Endothelial cell of hepatic sinusoid (primary cell): Measurements from ENCODE around the gene MZT2A.
"Not testable (repeated sequence)": the region's sequence is repeated elsewhere in the genome, so short reads cannot be mapped to it uniquely, and the experiment has no call there.

Source experiments
- in situ Hi-C: cut with HindIII; loops from 2 replicates; pipeline ENCODE4 v1.10.0; 2017; ENCODE audit warnings: low sequenced_read_pairs

Gene MZT2A

DNA sequence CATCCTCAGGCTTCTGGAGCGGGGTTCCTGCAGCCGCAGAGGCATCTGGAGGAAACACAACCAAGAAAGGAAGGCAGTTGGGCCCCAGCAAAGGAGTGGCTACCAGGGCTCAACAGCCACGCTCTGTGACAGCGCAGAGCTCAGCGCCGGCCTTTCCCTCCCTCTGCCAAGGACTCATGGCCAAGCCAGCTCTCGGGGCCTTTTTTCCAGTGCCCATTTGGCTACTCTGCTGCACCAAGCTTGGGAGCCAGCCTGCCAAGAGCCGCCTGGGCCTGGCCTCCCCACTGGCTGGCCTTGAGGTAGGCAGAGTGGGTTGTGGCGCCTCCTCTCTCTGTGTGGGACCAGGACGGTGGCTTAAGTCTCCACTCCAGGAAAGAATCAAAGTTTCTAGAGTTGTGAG is 28.3 kb upstream of the MZT2A start:
- in situ Hi-C loops, result no loop called here

- in situ Hi-C loops, result not testable (repeated sequence)
Observed at GRCh38 chr2:131519871-131520470, 27.8 kb upstream of the MZT2A start.

GRCh38 chr2:131519466-131519865 is 27.3 kb upstream of the MZT2A start:
- in situ Hi-C loops, result no loop called here

- in situ Hi-C loops, result not testable (repeated sequence)
Observed at GRCh38 chr2:131518531-131518930, 26.3 kb upstream of the MZT2A start.

DNA sequence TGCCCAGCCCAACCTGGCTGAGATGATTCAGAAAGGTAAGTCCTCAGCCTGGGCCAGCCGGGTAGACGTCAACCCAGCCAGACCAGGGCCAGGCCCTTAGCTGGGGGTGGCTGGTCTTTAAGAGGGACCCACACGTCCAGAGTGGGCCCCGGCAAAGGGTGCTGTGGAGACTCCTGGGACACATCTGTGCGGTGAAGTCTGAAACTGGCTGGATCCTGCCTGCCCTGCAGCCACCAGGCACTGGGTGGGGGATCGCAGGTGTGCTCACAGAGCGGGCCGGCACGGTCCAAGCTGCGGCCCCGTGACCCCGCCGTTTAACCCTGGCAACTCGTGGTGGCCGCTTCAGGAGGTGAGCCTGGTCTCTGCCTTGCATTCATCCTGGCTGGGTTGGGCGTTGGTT is 25.7 kb upstream of the MZT2A start:
- in situ Hi-C loops, result not testable (repeated sequence)

DNA sequence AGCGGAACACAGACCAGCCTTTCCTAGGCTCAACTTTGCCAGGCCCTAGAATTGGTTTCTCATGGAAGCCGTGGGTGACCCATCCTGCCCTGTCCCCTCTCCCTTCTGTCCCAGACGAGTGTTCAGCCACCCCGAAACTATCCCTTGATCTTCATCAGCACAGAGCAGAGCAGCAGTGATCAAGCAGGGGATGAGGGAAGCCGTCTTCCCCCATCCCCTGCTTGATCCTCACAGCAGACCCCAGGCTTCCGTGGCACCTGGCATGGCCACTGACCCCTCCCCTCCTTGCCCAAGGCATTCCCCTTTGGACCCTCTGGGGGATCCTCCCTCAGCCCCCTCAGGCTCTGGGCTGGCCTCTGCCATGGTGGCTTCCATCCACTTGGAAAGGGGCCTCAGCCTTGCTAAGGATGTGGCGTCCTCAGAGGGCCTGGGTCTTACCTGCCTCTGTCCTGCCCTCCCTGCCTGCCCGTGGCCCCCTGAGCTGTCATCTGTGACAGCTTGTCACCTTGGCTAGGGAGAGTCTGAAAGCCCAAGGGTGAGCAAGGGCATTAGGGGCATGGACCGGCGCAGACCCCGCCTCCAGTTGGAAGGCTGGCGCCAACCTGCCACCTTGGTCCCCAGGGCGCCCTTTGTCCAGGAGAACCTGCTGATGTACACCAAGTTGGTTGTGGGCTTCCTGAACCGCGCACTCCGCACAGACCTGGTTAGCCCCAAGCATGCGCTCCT is 25.1 kb upstream of the MZT2A start:
- in situ Hi-C loops, result no loop called here

- in situ Hi-C loops, result not testable (repeated sequence)
Observed at GRCh38 chr2:131516621-131517020, 24.4 kb upstream of the MZT2A start.

GRCh38 chr2:131516011-131516410 is 23.8 kb upstream of the MZT2A start:
- in situ Hi-C loops, result no loop called here

- in situ Hi-C loops, result not testable (repeated sequence)
Observed at GRCh38 chr2:131515235-131515634, 23.0 kb upstream of the MZT2A start.

DNA sequence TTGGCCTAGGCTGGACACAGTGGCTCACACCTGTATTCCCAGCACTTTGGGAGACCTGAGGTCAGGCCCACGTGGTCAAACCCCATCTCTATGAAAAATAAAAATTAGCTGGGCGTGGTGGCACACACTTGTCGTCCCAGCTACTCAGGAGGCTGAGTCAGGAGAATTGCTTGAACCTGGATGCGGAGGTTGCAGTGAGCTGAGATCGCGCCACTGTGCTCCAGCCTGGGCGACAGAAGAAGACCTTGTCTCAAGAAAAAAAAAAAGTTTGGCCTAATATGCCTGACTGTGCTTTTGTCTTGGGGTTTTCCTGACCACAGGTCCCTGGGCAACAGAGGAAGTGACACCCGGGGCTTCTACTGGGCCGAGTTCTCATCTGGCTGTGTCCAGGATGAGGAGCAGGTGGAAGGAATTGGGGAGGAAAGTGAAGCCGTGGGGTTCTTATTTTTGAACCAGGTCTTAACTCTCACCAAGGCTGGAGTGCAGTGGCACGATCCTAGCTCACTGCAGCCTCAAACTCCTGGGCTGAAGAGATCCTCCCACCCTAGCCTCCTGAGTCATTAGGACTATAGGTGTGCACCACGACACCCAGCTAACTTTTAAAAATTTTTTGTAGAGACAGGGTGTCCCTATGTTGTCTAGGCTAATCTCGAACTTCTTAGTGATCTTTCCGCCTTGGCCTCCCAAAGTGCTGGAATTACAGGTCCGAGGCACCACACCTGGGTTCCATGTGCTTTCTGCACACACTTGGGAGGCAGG is 22.4 kb upstream of the MZT2A start:
- in situ Hi-C loops, result not testable (repeated sequence)

DNA sequence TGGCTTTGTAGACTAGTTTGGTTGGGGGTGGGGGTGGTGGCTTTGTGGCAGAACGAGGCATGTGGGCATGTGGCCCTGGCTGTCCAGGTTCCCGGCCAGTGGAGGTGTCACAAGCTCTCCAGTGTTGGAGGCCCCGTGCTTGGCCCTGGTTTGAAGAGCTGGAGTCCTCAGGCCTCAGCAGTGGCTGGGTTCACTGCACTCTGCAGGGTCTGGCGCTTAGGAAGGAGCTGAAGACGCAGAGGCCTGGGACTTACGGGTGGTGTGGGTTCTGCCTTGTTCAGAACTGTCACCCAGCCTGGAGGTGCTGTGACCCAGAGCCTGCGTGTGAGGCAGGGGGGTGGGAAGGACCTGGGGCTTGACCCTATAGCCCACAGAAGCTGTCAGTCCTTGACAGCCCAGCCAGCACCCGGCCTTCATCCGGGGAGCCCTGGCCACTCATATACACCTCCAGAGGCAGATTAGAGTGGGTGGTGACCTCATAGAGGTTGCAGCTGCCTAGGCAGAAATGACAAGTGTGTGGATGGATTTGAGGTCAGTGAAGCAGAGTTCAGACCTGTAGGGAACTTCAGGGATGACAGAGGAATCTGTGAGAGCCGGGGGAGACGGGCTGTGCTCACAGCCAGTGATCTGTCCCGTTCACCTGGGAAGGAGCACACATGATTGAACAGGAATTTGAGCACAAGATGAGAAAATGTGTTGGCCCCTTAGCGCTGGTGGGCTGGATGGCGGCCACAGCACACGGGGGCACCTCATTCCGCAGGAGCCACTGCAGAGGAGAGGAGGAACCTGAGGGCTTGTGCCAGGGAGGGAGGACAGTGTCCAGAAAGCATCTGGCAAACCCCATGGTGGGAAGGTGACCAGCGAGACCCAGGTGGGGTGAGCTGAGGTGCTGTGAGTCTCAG is 20.0 kb upstream of the MZT2A start:
- in situ Hi-C loops, result not testable (repeated sequence)

DNA sequence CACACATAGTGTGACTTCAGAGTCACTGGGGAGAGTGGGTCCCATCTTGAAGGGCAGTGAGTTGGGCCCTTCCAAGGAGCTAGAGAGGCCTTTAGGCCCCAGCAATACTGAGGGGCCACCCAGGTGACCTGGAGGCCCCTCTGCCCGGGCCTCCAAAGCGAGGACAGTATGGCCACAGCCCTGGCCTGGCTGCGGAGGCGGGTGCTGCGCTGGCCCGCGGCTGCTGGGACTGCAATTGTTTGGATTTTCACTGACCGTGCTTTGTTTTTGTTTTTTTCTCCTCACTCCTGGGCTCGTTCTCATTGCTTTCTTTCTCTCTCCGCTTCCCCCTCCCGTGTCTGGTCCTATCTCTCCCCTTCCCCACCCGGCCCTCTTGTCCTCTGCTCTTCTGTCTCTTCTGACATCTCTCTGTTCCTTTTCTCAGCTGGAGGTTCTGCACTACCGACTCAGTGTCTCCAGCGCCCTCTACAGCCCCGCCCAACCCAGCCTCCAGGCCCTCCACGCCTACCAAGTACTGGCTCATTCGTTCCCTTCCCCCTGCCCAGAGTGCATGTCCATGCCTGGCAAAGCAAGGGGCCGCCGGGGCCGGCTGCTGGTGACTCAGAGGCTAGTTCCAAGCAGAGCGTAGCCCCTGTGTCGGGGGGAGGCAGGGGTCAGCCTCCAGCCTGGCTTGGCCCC is 19.2 kb upstream of the MZT2A start:
- in situ Hi-C loops, result not testable (repeated sequence)

DNA sequence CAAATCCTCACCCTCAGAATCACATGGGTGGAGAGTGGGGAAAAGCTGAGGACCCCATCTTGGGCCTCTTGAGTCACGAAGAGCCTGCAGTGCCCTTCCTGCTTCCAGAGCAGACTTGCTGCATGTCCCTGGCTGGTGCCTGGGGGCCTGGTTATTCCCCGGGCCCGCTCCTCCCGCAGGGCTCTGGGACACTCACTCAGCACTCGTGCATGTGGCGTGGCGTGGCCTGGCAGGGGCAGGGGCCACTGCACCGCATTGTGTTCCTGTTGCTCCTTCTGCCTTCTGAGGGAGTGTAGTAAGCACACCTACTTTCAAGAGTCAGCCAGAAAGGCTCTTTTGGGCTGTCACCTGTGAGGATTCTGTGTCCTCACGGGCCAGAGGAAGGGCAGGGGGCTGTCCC is 17.4 kb upstream of the MZT2A start:
- in situ Hi-C loops, result no loop called here

DNA sequence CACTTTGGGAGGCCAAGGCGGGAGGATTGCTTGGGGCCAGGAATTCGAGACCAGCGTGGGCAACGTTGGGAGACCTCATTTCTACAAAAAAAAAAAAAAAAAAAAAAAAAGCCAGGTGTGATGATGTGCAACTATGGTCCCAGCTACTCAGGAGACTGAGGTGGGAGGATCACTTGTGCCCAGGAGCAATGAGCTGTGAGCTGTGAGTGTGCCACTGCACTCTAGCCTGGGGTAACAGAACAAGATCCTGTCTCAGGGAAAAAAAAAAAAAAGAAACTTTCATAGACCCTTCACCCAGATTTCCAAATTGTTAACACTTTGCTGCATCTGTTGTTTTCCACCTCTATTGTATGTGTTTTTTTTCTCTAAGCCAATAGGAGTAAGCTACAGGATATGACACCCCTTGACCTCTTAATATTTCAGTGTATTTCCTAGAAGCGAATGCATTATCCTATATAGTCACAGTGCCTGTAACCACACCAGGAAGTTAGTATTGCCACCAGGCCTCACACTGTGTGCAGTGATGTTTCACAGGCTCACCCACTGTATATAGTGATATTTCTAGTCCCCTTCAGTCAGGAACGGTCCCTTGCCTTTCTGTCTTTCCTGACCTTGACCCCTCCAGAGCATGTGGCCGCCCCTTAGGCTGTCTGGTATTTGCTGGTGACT is 12.0 kb upstream of the MZT2A start:
- in situ Hi-C loops, result not testable (repeated sequence)

DNA sequence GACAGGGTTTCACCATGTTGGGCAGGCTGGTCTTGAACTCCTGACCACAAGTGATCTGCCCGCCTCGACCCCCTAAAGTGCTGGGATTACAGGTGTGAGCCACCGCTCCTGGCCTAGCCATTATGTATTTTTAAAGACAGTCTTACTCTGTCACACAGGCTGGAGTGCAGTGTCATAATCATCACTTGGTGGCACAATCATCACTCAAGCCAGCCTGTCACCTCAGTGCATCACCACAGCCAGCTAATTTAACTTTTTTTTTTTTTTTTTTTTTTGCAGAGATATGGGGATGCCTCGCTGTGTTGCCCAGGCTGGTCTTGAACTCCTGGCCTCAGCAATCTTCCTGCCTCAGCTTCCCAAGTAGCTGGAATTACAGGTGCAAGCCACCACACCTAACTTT is 11.4 kb upstream of the MZT2A start:
- in situ Hi-C loops, result not testable (repeated sequence)

GRCh38 chr2:131498321-131498973 is 6.2 kb upstream of the MZT2A start:
- in situ Hi-C loops, result not testable (repeated sequence)

- in situ Hi-C loops, result not testable (repeated sequence)
Observed at GRCh38 chr2:131495506-131495905, 3.3 kb upstream of the MZT2A start.

DNA sequence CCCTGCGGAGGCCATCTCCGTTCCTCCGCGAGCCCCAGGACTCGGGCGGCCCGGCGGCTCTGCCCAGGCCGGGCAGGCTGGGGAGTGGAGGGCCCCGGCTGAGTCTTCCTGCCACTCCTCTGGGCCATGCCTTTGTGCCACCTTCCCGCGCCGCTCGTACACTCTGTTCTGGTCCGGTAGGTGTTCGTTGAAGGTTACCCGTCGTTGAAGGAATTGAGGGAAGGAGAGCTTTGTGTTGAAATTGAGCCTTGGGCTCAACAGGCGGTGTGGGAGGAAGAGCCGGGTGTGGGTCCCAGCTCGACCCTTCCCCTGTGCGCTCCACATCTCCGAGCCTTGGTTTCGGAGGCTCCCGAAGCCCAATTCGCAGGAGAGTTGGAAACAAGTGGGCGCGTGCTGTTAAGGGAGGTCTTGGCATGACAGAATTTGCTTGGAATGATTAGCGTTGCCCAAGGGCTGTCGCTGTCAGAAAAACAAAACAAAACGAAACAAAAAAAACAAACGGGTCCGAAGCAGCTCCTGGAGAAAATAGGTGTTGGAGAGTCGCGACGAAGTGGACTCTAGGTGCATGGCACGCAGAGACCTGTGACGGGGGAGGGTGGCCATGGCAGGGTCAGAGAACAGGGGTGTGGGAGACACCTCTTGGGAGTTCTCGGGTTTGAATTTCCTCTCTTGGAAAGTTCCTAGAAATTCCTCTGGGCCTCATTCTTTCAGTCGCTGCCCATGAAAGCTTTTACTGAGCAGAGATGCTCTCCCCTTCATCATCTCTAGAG is 1.2 kb upstream of the MZT2A start:
- in situ Hi-C loops, result no loop called here
